MM.1S (cell line): ENCODE results near the gene SCT.

Experiments
- DNase-seq: peaks from one replicate; pipeline ENCODE4 v3.0.0-alpha.2; 2015
- H2AFZ ChIP-seq: fragments of 300-600 bp; sonication (generic); 2 replicates; pipeline ENCODE4 v1.6.0; 2016; ENCODE audit warnings: antibody characterized with exemption, low read length
- H3F3A ChIP-seq: fragments of 300-600 bp; sonication (generic); 2 replicates; pipeline ENCODE4 v1.6.1; 2016; ENCODE audit warnings: mild to moderate bottlenecking, antibody characterized with exemption, low read length, moderate library complexity, mixed read lengths; ENCODE audit not compliant: insufficient read depth
- H3K27ac ChIP-seq: fragments of 300-600 bp; sonication (generic); 2 replicates; pipeline ENCODE4 v1.5.1; 2016; ENCODE audit warnings: mild to moderate bottlenecking, low read length
- H3K27me3 ChIP-seq: fragments of 300-600 bp; sonication (generic); replicated peaks from 2 replicates; pipeline ENCODE4 v1.6.0; 2016; ENCODE audit warnings: low read length; ENCODE audit not compliant: insufficient read depth
- H3K36me3 ChIP-seq: fragments of 300-600 bp; sonication (generic); replicated peaks from 2 replicates; pipeline ENCODE4 v1.6.1; 2016; ENCODE audit warnings: mild to moderate bottlenecking, low read length, mixed read lengths; ENCODE audit not compliant: insufficient read depth
- H3K4me1 ChIP-seq: fragments of 300-600 bp; sonication (generic); 2 replicates; pipeline ENCODE4 v1.6.1; 2016; ENCODE audit warnings: low read length, mixed read lengths
- H3K4me2 ChIP-seq: fragments of 300-600 bp; sonication (generic); 2 replicates; pipeline ENCODE4 v1.6.0; 2016; ENCODE audit warnings: low read depth, low read length
- H3K4me3 ChIP-seq: fragments of 300-600 bp; sonication (generic); 2 replicates; pipeline ENCODE4 v1.5.1; 2016; ENCODE audit warnings: low read length, mixed read lengths
- H3K79me2 ChIP-seq: fragments of 300-600 bp; sonication (generic); 2 replicates; pipeline ENCODE4 v1.6.1; 2016; ENCODE audit warnings: mixed run types, low read length, mixed read lengths
- H3K9ac ChIP-seq: fragments of 300-600 bp; sonication (generic); 2 replicates; pipeline ENCODE4 v1.6.1; 2016; ENCODE audit warnings: low read length, mixed read lengths
- H3K9me2 ChIP-seq: fragments of 300-600 bp; sonication (generic); replicated peaks from 2 replicates; pipeline ENCODE4 v1.6.1; 2016; ENCODE audit warnings: mild to moderate bottlenecking, low read length, mixed read lengths; ENCODE audit not compliant: insufficient read depth
- H3K9me3 ChIP-seq: fragments of 300-600 bp; sonication (generic); replicated peaks from 2 replicates; pipeline ENCODE4 v1.6.1; 2016; ENCODE audit warnings: mild to moderate bottlenecking, low read length, mixed read lengths; ENCODE audit not compliant: insufficient read depth
- H4K20me1 ChIP-seq: fragments of 300-600 bp; sonication (generic); 2 replicates; pipeline ENCODE4 v1.6.1; 2016; ENCODE audit warnings: mild to moderate bottlenecking, low read length, moderate library complexity, mixed read lengths; ENCODE audit not compliant: insufficient read depth
- EZH2 ChIP-seq: fragments of 300-600 bp; sonication (generic); optimal IDR thresholded peaks from 2 replicates; pipeline ENCODE3; 2017; ENCODE audit warnings: low read depth, mild to moderate bottlenecking, antibody characterized with exemption, low read length, mixed read lengths
- EZH2phosphoT487 ChIP-seq: fragments of 300-600 bp; sonication (generic); IDR thresholded peaks from 2 replicates; pipeline ENCODE4 v1.6.1; 2018; ENCODE audit warnings: antibody characterized with exemption, low read length
- TF ChIP-seq, protein P1 (sequence below): fragments of 300-600 bp; sonication (generic); IDR thresholded peaks from 2 replicates; pipeline ENCODE4 v1.5.1; 2016; ENCODE audit warnings: antibody characterized with exemption, low read length, mixed read lengths

Gene SCT

DNA sequence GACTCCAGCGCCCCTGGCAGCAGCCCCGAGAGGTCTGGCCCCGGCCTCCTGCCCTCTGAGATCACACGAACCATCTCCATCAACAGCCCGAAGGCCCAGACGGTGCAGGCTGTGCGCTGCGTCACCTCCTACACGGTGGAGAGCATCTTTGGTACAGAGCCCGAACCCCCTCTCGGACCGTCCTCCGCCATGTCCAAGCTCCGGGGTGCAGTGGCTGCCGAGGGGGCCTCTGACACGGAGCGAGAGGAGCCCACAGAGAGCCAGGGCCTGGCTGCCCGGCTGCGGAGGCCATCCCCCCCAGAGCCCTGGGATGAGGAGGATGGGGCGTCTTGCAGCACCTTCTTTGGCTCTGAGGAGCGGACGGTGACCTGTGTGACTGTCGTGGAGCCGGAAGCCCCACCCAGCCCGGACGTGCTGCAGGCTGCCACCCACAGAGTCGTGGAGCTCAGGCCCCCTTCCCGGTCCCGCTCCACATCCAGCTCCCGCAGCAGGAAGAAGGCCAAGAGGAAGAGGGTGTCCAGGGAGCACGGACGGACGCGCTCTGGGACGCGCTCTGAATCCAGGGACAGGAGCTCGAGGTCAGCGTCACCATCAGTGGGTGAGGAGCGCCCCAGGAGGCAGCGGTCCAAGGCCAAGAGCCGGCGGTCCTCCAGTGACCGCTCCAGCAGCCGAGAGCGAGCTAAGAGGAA lies 18.9 kb downstream of the SCT start:
- DNase-seq, result no peak
- Histone ChIP-seq H3K4me2 (no peak overlapping the region), H3K36me3 (peaks cover 12% of the 10 kb centered on the region), H3F3A (no peaks in the 10 kb centered on the region), H3K79me2 (peaks cover 27% of the 10 kb centered on the region; the same call in 1 of the 2 replicates), H3K27ac (no peak overlapping the region), H3K9ac (no peak overlapping the region), H3K9me3 (no peaks in the 10 kb centered on the region), H3K4me1 (no peaks in the 10 kb centered on the region), H2AFZ (no peak overlapping the region), H3K9me2 (no peaks in the 10 kb centered on the region), H3K27me3 (no peaks in the 10 kb centered on the region), H4K20me1 (no peaks in the 10 kb centered on the region), H3K4me3 (no peak overlapping the region)
- TF ChIP-seq, protein P1, sequence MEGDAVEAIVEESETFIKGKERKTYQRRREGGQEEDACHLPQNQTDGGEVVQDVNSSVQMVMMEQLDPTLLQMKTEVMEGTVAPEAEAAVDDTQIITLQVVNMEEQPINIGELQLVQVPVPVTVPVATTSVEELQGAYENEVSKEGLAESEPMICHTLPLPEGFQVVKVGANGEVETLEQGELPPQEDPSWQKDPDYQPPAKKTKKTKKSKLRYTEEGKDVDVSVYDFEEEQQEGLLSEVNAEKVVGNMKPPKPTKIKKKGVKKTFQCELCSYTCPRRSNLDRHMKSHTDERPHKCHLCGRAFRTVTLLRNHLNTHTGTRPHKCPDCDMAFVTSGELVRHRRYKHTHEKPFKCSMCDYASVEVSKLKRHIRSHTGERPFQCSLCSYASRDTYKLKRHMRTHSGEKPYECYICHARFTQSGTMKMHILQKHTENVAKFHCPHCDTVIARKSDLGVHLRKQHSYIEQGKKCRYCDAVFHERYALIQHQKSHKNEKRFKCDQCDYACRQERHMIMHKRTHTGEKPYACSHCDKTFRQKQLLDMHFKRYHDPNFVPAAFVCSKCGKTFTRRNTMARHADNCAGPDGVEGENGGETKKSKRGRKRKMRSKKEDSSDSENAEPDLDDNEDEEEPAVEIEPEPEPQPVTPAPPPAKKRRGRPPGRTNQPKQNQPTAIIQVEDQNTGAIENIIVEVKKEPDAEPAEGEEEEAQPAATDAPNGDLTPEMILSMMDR, result no peak
- TF ChIP-seq EZH2phosphoT487, result no peak
- no peak for TF ChIP-seq EZH2

- Histone ChIP-seq H3K27me3 (no peaks in the 10 kb centered on the region), H3K4me1 (no peaks in the 10 kb centered on the region), H3K36me3 (peaks cover 12% of the 10 kb centered on the region; the same call in 1 of the 2 replicates), H3K9me2 (no peaks in the 10 kb centered on the region), H4K20me1 (no peaks in the 10 kb centered on the region), H3F3A (no peaks in the 10 kb centered on the region), H3K4me3 (no peak overlapping the region), H3K27ac (no peak overlapping the region), H3K9me3 (no peaks in the 10 kb centered on the region), H3K9ac (no peak overlapping the region), H3K79me2 (peaks cover 23% of the 10 kb centered on the region; the same call in 1 of the 2 replicates), H3K4me2 (no peak overlapping the region), H2AFZ (no peak overlapping the region)
- TF ChIP-seq EZH2, result no peak
- TF ChIP-seq EZH2phosphoT487, result no peak
- TF ChIP-seq, protein P1, result no peak
- DNase-seq, result no peak
These were observed 19.8 kb downstream of the SCT start for GRCh38 chr11:607020-607780.

- TF ChIP-seq, protein P1, result no peak
- TF ChIP-seq EZH2 (no peak), EZH2phosphoT487 (no peak)
- DNase-seq, result no peak
These were observed 20.7 kb downstream of the SCT start for GRCh38 chr11:606245-606644.

More at GRCh38 chr11:606245-606644, 20.7 kb downstream of the SCT start:
- Histone ChIP-seq H3K27me3 (no peaks in the 10 kb centered on the region), H3K36me3 (peaks cover 15% of the 10 kb centered on the region; the same call in 1 of the 2 replicates), H3K27ac (no peak overlapping the region), H3K4me1 (no peaks in the 10 kb centered on the region), H2AFZ (no peak overlapping the region), H3K4me2 (no peak overlapping the region), H3K4me3 (no peak overlapping the region), H3K9me2 (no peaks in the 10 kb centered on the region), H3F3A (no peaks in the 10 kb centered on the region), H4K20me1 (no peaks in the 10 kb centered on the region), H3K79me2 (peaks cover 28% of the 10 kb centered on the region), H3K9me3 (no peaks in the 10 kb centered on the region), H3K9ac (no peak overlapping the region)
